Activated T-cell treated with anti-CD3 and anti-CD28 coated beads, Interleukin-2, amount 50 U/mL, for 1 hour (primary cell): ENCODE results near the gene SH3YL1.

Source experiments
- DNase-seq: peaks from one replicate; pipeline ENCODE4 v3.0.0-alpha.2; 2020

The SH3YL1 gene

DNA sequence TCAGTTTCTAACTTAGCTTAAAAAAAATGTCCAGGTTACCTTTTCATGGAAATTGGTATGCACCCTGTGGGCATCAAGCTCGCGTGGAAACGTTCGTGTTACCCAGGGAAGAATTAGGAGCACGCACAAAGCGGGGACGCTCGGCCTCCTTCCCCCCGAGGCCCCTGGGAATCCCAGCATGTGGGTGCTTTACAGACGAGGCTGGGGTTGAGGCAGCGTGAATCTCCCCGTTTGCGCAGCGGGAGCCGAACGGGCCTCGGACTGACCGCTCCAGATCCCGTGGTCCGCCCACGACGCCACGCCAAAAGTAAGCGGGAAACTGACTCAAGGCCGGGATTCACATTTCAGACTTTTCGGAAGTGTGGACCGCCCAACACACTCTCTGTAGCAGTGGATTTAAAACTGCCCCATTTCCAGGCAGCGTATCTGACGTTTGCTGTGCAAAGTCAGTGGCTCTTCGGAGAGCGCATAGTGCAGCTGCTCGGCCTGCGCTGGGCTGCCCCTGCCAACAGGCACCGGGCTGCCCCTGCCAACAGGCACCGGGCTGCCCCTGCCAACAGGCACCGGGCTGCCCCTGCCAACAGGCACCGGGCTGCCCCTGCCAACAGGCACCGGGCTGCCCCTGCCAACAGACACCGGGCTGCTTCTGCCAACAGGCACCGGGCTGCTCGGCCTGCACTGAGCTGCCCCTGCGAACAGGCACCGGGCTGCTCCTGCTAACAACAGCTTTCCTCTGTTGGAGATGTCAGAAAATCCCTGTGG is 49.7 kb downstream of the SH3YL1 start:
- DNase-seq, result no peak

GRCh38 chr2:211486-212184 is 52.2 kb downstream of the SH3YL1 start:
- DNase-seq, result no peak

GRCh38 chr2:210660-211059 is 53.2 kb downstream of the SH3YL1 start:
- DNase-seq, result no peak

DNA sequence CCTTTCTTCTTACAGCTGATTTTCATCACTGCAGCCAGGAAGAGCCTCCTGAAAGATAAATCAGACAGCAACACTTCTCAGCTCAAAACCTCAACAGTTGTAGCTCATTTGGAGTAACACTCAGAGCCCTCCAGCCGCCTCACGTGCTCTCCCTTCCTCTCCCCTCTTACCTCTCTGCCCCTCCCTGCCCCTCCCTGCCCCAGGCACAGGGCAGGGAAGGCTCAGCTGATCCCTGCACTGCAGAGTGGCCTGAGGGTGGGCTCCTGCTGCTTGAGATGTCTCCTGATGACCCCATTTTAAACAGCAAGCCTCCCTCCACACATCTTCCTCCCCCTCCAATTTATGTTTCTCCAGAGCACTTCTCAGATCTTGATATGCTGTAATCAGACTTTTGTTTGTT is 54.4 kb downstream of the SH3YL1 start:
- DNase-seq, result no peak

- DNase-seq, result no peak
Observed at GRCh38 chr2:208335-208734, 55.5 kb downstream of the SH3YL1 start.

DNA sequence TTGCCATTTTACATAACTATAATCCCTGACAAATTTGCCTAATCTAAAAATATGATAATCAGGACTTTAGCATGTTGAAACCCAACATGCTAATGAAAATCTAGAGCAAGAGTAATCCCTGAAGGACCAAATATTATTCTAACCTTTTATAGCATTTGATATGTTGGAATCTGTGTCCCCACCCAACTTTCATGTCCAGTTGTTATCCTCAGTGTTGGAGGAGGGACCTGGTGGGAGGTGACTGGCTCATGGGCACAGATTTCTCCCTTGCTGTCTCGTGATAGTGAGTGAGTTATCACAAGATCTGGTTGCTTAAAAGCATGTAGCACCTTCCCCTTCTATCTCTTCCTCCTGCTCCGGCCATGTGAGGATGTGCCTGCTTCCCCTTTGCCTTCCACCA is 59.8 kb downstream of the SH3YL1 start:
- no peak for DNase-seq

DNA sequence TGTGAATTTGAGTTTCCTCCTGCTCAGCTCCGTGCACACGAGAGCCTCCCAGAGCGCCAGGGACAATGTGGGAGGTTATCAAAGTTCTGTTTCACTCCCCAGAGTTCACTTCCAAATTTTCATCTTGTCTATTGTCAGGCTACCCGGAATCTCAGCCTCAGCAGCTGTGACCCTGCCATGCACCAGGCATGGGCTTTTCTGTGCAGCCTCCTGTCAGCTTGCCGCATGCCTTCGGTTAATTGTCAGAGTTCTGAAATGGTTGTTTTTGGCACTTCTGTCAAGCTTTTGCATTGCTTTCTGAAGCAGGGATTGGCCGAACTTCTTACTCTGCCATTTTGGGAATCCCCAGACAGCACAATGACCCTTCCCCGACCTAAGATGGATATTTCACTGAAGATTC is 60.4 kb downstream of the SH3YL1 start:
- no peak for DNase-seq

DNA sequence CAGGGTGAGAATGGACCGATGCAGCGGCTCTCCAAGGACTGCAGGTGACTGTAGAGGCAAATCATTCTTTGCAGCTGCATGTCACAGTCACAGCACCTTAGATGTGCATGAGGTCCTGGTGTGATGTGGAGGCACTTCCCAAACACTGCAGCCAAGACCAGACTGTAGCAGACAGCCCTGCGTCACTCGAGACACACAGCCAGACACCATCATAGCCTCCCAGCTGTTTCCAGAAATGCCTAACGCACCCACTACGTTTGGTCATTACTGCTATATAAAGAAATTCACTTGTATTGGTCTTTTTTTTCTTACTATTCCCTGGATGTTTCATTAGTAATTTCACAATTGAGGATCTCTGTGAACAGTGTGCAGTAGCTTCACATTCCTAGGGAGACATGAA is 60.9 kb downstream of the SH3YL1 start:
- no peak for DNase-seq

- DNase-seq, result no peak
Observed at GRCh38 chr2:201648-202433, 62.0 kb downstream of the SH3YL1 start.

GRCh38 chr2:199041-199966 is 64.5 kb downstream of the SH3YL1 start:
- no peak for DNase-seq

DNA sequence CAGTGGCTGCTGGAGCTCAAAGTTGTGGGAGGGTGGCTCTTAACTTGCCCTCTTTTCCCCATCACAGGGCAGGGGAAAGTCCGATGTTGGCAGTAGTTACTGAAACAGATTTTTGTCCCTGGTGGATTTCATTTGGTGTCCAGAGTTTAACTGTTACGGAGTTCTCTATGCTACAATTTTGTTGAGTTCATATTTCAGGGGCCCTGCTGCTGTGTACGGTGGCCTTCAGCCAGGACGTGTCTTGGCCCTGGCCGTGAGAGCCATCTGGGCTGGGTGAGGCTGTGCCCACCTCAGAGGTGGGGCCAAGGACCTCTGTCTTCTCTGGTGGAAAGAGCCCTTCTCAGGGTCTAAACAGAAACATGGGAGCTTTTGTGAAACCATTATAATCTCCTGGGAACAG is 67.4 kb downstream of the SH3YL1 start:
- no peak for DNase-seq

- no peak for DNase-seq
Observed at GRCh38 chr2:195932-196331, 67.9 kb downstream of the SH3YL1 start.

DNA sequence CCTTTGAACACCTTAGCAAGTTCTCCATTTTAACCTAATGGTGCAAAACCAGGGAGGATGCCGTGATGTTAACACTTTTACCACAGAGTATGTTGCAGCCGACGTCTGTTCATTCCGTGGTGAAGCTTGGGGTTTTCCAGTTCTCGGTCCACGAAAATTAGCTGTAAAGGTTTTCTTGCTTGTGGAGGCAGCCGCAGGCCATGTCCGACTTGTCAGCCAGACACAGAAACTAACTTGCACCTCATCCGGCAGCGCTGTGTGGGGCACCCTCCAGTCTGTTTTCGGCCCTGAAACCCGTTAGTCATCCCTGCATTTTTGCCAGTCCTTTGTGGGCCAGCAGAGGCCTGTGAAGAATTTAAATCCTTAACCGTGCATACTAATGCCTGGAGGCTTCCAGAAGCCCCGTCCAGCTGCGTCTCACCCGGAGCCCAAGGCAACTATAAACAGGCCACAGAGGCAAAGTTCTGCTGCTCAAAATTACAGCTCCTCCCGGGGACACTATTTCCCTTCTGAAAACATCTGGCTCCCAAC is 70.6 kb downstream of the SH3YL1 start:
- DNase-seq, result peak; percentile 31

- no peak for DNase-seq
Observed at GRCh38 chr2:191311-192190, 72.3 kb downstream of the SH3YL1 start.

- DNase-seq, result no peak
Observed at GRCh38 chr2:187825-188224, 76.0 kb downstream of the SH3YL1 start.

DNA sequence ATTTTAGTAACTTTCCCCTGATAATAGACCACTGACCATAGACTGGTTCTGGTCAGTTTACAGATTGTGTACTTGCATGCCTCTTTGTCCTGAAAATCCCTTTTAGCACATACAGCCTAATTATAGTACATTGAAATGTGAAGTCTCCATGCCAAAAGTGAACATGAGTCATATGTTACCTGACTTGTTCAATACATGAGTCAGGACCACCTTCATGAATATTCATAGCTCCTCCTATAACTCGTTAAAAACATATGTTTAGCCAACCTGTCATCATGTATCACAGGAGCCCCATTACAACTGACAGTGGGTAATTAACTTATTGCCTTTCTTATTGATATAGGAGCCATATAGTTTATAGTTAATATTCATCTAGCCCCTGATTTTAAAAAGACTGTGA is 78.6 kb downstream of the SH3YL1 start:
- DNase-seq, result no peak

DNA sequence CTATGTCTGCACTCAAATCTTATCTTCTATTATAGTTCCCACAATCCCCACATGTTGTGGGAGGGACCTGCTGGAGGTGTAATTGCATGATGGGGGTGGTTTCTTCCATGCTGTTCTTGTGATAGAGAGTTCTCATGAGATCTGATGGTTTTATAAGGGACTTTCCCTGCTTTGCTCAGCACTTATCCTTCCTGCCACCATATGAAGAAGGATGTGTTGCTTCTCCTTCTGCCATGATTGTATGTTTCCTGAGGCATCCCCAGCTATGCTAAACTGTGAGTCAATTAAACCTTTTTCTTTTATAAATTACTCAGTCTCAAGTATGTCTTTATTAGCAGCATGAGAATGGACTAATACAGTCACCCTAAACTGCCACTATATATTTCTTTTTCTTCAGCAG is 79.1 kb downstream of the SH3YL1 start:
- no peak for DNase-seq

DNA sequence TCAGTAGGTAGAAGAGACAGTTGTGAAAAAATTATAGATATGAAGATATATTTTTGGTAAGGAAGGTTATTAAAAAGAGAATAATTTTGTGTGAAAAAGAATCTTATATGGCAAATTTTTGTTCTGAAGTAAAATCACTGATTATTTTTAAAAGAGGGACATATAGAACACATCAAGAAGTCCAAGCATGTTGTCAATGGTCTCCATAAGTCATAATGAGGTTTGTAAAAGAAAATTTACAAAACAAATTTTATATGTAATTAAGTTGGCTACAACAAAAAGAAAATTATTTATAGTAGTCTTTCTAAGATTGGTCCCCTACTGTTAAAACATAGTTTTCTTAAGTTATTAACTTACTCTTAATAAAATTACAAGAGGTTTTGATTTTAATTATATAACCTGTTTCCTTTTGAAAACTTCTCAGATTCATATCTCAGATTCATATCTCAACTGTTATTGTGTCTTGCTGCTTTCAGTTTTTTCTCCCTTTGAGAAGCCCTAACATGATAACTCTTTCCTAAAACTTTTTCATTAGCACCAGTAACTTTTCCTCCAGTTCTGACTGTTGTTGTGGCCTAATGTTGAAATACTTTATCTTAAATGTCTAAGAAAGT is 81.2 kb downstream of the SH3YL1 start:
- DNase-seq, result no peak

GRCh38 chr2:180311-180710 is 83.5 kb downstream of the SH3YL1 start:
- DNase-seq, result no peak

DNA sequence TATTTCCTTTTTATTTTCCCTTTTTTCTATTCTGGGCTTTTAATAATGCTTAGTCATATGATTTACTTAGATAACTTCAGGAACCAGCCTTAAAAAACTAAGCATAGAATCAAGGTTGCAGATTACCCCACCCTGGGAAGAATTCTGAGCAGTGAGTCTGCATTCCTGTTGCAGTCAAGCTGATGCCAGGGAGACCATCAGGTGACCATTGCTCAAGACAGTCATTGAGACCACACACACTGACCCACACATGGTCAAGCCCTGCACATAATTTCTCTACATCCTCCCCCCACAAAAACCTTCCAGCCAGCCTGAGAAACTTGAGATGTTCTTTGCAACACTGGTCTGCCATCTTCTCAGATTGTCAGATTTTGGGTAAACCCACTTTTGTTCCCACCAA is 83.9 kb downstream of the SH3YL1 start:
- no peak for DNase-seq

GRCh38 chr2:177733-178132 is 86.1 kb downstream of the SH3YL1 start:
- DNase-seq, result no peak
